ENCODE measurements around the gene TMEM108. TPM values are rescaled to one million over a fixed set of nuclear protein-coding genes. Genes with fewer than 3 reads are reported as not detected.

The TMEM108 gene
- total RNA-seq, 1 donor from 2014 or later, result 15.4 TPM

DNA sequence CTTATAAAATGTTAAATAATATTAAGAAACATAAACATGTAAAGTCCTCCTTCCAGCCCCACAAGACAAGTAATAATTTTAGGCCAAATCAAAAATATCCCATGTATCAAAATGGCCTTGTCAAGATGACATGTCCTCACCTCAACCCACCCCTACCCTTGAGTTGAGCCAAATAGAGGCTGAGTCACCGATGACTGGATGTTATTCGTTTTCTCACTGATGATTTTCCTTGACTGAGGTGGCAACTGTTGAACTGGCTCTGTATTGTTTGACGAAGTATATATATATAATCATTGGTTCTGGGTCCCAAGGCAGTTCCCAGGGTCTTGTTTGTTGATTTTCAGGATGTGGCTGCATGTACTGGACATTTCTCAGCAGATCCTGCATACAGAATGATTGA is 75.3 kb downstream of the TMEM108 start:
- ATAC-seq, result no peak
- Histone ChIP-seq H3K9me3 (no peaks in the 10 kb centered on the region), H3K36me3 (no peaks in the 10 kb centered on the region), H3K4me1 (no peaks in the 10 kb centered on the region), H3K27ac (no peak overlapping the region), H3K4me3 (no peak overlapping the region), H3K27me3 (no peaks in the 10 kb centered on the region)
- TF ChIP-seq, protein P1, sequence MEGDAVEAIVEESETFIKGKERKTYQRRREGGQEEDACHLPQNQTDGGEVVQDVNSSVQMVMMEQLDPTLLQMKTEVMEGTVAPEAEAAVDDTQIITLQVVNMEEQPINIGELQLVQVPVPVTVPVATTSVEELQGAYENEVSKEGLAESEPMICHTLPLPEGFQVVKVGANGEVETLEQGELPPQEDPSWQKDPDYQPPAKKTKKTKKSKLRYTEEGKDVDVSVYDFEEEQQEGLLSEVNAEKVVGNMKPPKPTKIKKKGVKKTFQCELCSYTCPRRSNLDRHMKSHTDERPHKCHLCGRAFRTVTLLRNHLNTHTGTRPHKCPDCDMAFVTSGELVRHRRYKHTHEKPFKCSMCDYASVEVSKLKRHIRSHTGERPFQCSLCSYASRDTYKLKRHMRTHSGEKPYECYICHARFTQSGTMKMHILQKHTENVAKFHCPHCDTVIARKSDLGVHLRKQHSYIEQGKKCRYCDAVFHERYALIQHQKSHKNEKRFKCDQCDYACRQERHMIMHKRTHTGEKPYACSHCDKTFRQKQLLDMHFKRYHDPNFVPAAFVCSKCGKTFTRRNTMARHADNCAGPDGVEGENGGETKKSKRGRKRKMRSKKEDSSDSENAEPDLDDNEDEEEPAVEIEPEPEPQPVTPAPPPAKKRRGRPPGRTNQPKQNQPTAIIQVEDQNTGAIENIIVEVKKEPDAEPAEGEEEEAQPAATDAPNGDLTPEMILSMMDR (IDR thresholded peaks at IDR 0.05), result no peak
- intact Hi-C loops (cut with DNase I), result no loop called here
- no peak for DNase-seq

DNA sequence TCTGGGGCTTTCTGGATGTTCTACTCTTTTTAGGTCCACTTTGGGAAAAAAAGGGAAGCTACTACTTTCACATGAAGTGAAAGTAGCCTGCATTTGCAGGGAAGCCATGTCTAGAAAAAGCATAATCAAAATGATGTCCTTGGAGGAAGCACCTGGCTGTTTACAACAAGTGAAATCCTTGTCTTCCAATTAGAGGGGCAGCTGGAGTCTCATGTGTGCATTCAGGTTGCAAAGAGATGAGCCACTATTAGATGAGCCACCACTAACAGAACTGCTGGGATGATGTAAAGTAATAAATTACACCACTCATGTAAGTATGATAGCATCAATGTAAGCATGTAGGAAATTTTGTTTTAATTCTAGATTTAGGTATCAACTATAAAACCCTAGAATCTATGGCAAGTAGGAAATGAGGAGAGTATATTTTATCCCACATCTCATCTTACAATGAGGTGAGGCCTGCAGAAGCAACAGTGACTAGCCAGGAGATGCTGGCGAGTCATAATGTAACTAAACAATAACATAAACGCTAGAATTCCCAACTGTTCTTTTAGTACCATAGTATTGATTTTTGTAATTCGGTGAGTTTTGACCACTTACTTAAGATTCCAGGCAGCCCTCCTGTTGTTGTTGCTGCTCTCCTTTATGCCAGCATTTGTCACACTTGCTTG is 75.9 kb downstream of the TMEM108 start:
- H3K36me3 ChIP-seq, result no peaks in the 10 kb centered on the region
- H3K27ac ChIP-seq, result no peak overlapping the region
- intact Hi-C loops (cut with DNase I), result no loop called here
- ATAC-seq (no peak), DNase-seq (no peak)
- no peaks in the 10 kb centered on the region for H3K27me3 ChIP-seq
- no peak overlapping the region for H3K4me3 ChIP-seq
- TF ChIP-seq, protein P1 (IDR thresholded peaks at IDR 0.05), result no peak
- no peaks in the 10 kb centered on the region for H3K4me1 ChIP-seq
- no peaks in the 10 kb centered on the region for H3K9me3 ChIP-seq

DNA sequence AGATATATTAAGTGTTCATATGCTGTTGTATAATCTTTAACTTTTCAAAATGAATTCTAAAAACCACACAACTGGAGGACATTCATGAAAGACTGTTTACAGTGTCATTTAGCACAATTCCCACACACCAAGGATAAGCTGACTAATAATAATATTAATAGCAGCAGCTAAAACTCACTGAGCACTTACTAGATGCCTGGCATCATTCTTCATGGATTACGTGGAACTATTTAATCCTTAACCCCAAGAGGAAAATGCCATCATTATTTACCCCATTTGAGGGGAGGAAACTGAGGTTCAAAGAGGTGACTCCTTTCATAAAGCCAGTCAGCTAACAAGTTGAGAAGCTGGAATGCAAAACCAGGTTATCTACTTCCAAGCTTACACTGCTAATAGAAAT is 77.0 kb downstream of the TMEM108 start:
- Histone ChIP-seq H3K27me3 (no peaks in the 10 kb centered on the region), H3K4me3 (no peak overlapping the region), H3K9me3 (no peaks in the 10 kb centered on the region), H3K27ac (no peak overlapping the region), H3K36me3 (no peaks in the 10 kb centered on the region), H3K4me1 (no peaks in the 10 kb centered on the region)
- ATAC-seq, result no peak
- TF ChIP-seq, protein P1 (IDR thresholded peaks at IDR 0.05), result no peak
- intact Hi-C loops (cut with DNase I), result no loop called here
- no peak for DNase-seq

DNA sequence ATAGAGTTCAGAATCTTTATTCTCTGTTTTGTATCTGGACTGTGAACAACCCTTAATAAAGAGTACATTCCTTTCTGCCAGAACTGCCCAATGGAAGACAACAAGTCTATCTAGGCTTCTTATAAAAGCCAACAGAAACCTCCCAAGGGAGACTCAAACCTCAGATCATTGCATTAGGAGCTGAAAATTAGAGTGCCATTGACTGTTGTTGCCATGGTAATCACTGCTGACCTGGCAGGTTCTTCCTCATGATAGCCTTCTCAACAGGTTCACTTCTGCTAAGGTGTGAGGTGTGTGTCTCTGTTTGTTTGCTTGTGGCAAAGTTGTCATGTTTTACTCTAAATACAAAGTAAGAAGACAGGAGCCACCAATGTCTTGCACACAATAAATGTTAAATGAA is 79.2 kb downstream of the TMEM108 start:
- DNase-seq (no peak), ATAC-seq (no peak)
- intact Hi-C loops (cut with DNase I), result no loop called here
- Histone ChIP-seq H3K9me3 (no peaks in the 10 kb centered on the region), H3K36me3 (no peaks in the 10 kb centered on the region), H3K4me1 (no peaks in the 10 kb centered on the region), H3K27me3 (no peaks in the 10 kb centered on the region), H3K4me3 (no peak overlapping the region), H3K27ac (no peak overlapping the region)
- TF ChIP-seq, protein P1 (IDR thresholded peaks at IDR 0.05), result no peak

DNA sequence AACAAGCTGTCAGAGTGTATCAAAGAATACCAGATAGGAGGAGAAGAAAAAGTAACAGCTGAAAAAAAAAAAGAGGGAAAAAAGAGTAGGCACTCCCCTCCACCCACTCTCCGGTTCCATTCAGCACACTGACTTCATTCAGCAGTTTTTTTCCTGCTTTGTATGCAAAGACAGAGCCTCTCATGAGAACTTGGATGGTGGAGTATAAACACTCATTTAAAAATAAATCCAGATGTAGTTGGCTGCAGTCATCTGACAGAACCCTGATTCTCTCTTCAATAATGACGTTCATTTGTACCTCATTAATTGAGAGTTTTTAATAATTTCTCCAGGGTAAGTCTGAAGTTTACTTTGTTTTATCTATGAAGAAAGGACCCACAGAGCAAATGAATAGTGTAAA is 81.0 kb downstream of the TMEM108 start:
- no peaks in the 10 kb centered on the region for H3K9me3 ChIP-seq
- H3K4me1 ChIP-seq, result no peaks in the 10 kb centered on the region
- no peak for ATAC-seq
- TF ChIP-seq, protein P1 (IDR thresholded peaks at IDR 0.05), result no peak
- intact Hi-C loops (cut with DNase I), result no loop called here
- no peaks in the 10 kb centered on the region for H3K27me3 ChIP-seq
- H3K36me3 ChIP-seq, result no peaks in the 10 kb centered on the region
- H3K4me3 ChIP-seq, result no peak overlapping the region
- DNase-seq, result no peak
- H3K27ac ChIP-seq, result no peak overlapping the region

DNA sequence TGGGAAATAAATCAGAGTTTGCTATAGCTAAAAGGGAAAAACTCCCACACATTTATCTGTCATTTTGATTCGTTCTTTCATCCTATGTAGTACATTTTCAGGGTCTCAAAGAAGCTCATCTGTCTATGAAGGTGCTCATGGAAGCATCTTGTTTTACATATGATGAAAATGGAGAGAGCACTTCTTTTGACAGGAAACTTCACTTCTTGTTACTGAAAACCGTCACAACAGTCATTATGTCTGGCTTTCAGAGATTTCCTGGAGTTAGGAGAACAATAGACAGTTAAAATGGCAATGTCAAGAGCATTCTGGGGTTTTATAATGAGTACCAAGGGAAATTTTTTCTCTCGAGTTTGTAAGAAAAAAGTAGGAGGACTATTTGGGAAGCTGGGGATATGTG is 83.3 kb downstream of the TMEM108 start:
- intact Hi-C loops (cut with DNase I), result no loop called here
- DNase-seq (no peak), ATAC-seq (no peak)
- Histone ChIP-seq H3K4me3 (no peak overlapping the region), H3K36me3 (no peaks in the 10 kb centered on the region), H3K4me1 (no peaks in the 10 kb centered on the region), H3K27ac (no peak overlapping the region), H3K27me3 (no peaks in the 10 kb centered on the region), H3K9me3 (no peaks in the 10 kb centered on the region)
- TF ChIP-seq, protein P1 (IDR thresholded peaks at IDR 0.05), result no peak
